Activated naive CD8-positive, alpha-beta T cell treated with anti-CD3 and anti-CD28 coated beads, Interleukin-2, amount 50 U/mL, for 24 hours (primary cell): ENCODE measurements around the gene DAAM2.

Source experiments
- ATAC-seq: fragments of 150-1000 bp; cut with Tn5 transposase; one replicate; pipeline ENCODE4 v1.10.0; 2021
- DNase-seq: peaks from one replicate; pipeline ENCODE4 v3.0.0; 2021
- H3K27ac Mint-ChIP-seq: one replicate; pipeline ENCODE4 v1.8.0; 2021; ENCODE audit warnings: mild to moderate bottlenecking, mixed read lengths
- H3K27me3 Mint-ChIP-seq: one replicate; pipeline ENCODE4 v1.8.0; 2021; ENCODE audit warnings: mixed read lengths
- H3K36me3 Mint-ChIP-seq: one replicate; pipeline ENCODE4 v1.8.0; 2021; ENCODE audit warnings: low read depth, mixed read lengths
- H3K4me1 Mint-ChIP-seq: one replicate; pipeline ENCODE4 v1.8.0; 2021; ENCODE audit warnings: mixed read lengths
- H3K4me3 Mint-ChIP-seq: one replicate; pipeline ENCODE4 v1.8.0; 2021; ENCODE audit warnings: mild to moderate bottlenecking, moderate library complexity, mixed read lengths
- H3K9me3 Mint-ChIP-seq: one replicate; pipeline ENCODE4 v1.8.0; 2021; ENCODE audit warnings: mixed read lengths

Gene DAAM2

GRCh38 chr6:39773782-39774181 lies 18.4 kb upstream of the DAAM2 start:
- Mint-ChIP-seq H3K4me3 (no peak overlapping the region), H3K9me3 (no peaks in the 10 kb centered on the region), H3K27ac (no peak overlapping the region), H3K4me1 (no peaks in the 10 kb centered on the region), H3K36me3 (no peaks in the 10 kb centered on the region), H3K27me3 (peaks cover 12% of the 10 kb centered on the region)
- DNase-seq (no peak), ATAC-seq (no peak)

- Mint-ChIP-seq H3K27me3 (peaks cover 3% of the 10 kb centered on the region), H3K9me3 (no peaks in the 10 kb centered on the region), H3K4me1 (no peaks in the 10 kb centered on the region), H3K4me3 (no peak overlapping the region), H3K27ac (no peak overlapping the region), H3K36me3 (no peaks in the 10 kb centered on the region)
- DNase-seq (no peak), ATAC-seq (no peak)
Observed at GRCh38 chr6:39776581-39776980, 15.6 kb upstream of the DAAM2 start.

GRCh38 chr6:39777218-39777617 lies 15.0 kb upstream of the DAAM2 start:
- DNase-seq (no peak), ATAC-seq (no peak)
- Mint-ChIP-seq H3K9me3 (no peaks in the 10 kb centered on the region), H3K27ac (no peak overlapping the region), H3K4me3 (no peak overlapping the region), H3K4me1 (no peaks in the 10 kb centered on the region), H3K36me3 (no peaks in the 10 kb centered on the region), H3K27me3 (peaks cover 3% of the 10 kb centered on the region)

- H3K27ac Mint-ChIP-seq = no peak overlapping the region
- no peak for ATAC-seq
- DNase-seq = no peak
- H3K9me3 Mint-ChIP-seq = no peaks in the 10 kb centered on the region
- H3K4me3 Mint-ChIP-seq = no peak overlapping the region
- peaks cover 3% of the 10 kb centered on the region for H3K27me3 Mint-ChIP-seq
- no peaks in the 10 kb centered on the region for H3K36me3 Mint-ChIP-seq
- no peaks in the 10 kb centered on the region for H3K4me1 Mint-ChIP-seq
Observed at GRCh38 chr6:39777661-39778060, 14.5 kb upstream of the DAAM2 start.

- DNase-seq (no peak), ATAC-seq (no peak)
- no peak overlapping the region for H3K4me3 Mint-ChIP-seq
- H3K27me3 Mint-ChIP-seq = peaks cover 5% of the 10 kb centered on the region
- H3K27ac Mint-ChIP-seq = no peak overlapping the region
- no peaks in the 10 kb centered on the region for H3K4me1 Mint-ChIP-seq
- peaks cover 5% of the 10 kb centered on the region for H3K9me3 Mint-ChIP-seq
- peaks cover 2% of the 10 kb centered on the region for H3K36me3 Mint-ChIP-seq
Observed at GRCh38 chr6:39778581-39779255, 13.5 kb upstream of the DAAM2 start.

GRCh38 chr6:39785281-39785680 lies 6.9 kb upstream of the DAAM2 start:
- ATAC-seq (no peak), DNase-seq (no peak)
- Mint-ChIP-seq H3K27me3 (peaks cover 10% of the 10 kb centered on the region), H3K27ac (no peak overlapping the region), H3K4me1 (no peaks in the 10 kb centered on the region), H3K36me3 (peaks cover 3% of the 10 kb centered on the region), H3K9me3 (peaks cover 7% of the 10 kb centered on the region), H3K4me3 (no peak overlapping the region)

- H3K27me3 Mint-ChIP-seq = peaks cover 20% of the 10 kb centered on the region
- ATAC-seq (no peak), DNase-seq (no peak)
- H3K4me3 Mint-ChIP-seq = no peak overlapping the region
- H3K27ac Mint-ChIP-seq = no peak overlapping the region
- no peaks in the 10 kb centered on the region for H3K4me1 Mint-ChIP-seq
- H3K36me3 Mint-ChIP-seq = peaks cover 3% of the 10 kb centered on the region
- peaks cover 7% of the 10 kb centered on the region for H3K9me3 Mint-ChIP-seq
Observed at GRCh38 chr6:39786649-39787048, 5.5 kb upstream of the DAAM2 start.

GRCh38 chr6:39787322-39787721 lies 4.9 kb upstream of the DAAM2 start:
- Mint-ChIP-seq H3K4me3 (no peak overlapping the region), H3K27ac (no peak overlapping the region), H3K36me3 (peaks cover 3% of the 10 kb centered on the region), H3K27me3 (peaks cover 22% of the 10 kb centered on the region), H3K4me1 (no peaks in the 10 kb centered on the region), H3K9me3 (peaks cover 7% of the 10 kb centered on the region)
- DNase-seq = no peak
- ATAC-seq = no peak

- Mint-ChIP-seq H3K27ac (no peak overlapping the region), H3K27me3 (peaks cover 47% of the 10 kb centered on the region), H3K4me3 (no peak overlapping the region), H3K4me1 (no peaks in the 10 kb centered on the region), H3K9me3 (no peaks in the 10 kb centered on the region), H3K36me3 (no peaks in the 10 kb centered on the region)
- no peak for ATAC-seq
- no peak for DNase-seq
Observed at GRCh38 chr6:39790772-39791171, 1.4 kb upstream of the DAAM2 start.

- Mint-ChIP-seq H3K9me3 (no peaks in the 10 kb centered on the region), H3K4me3 (no peak overlapping the region), H3K27me3 (peaks cover 49% of the 10 kb centered on the region), H3K36me3 (no peaks in the 10 kb centered on the region), H3K4me1 (no peaks in the 10 kb centered on the region), H3K27ac (no peak overlapping the region)
- DNase-seq = no peak
- ATAC-seq = no peak
Observed at GRCh38 chr6:39791311-39791710, 865 bp upstream of the DAAM2 start.

- Mint-ChIP-seq H3K4me1 (no peaks in the 10 kb centered on the region), H3K27me3 (peaks cover 51% of the 10 kb centered on the region), H3K27ac (no peak overlapping the region), H3K9me3 (no peaks in the 10 kb centered on the region), H3K4me3 (no peak overlapping the region), H3K36me3 (no peaks in the 10 kb centered on the region)
- DNase-seq (no peak), ATAC-seq (no peak)
Observed at GRCh38 chr6:39792540-39793450, 619 bp downstream of the DAAM2 start.

GRCh38 chr6:39793516-39793915 lies 1.3 kb downstream of the DAAM2 start:
- H3K36me3 Mint-ChIP-seq = no peaks in the 10 kb centered on the region
- DNase-seq (no peak), ATAC-seq (no peak)
- H3K9me3 Mint-ChIP-seq = no peaks in the 10 kb centered on the region
- H3K27me3 Mint-ChIP-seq = peaks cover 51% of the 10 kb centered on the region
- H3K27ac Mint-ChIP-seq = no peak overlapping the region
- no peak overlapping the region for H3K4me3 Mint-ChIP-seq
- no peaks in the 10 kb centered on the region for H3K4me1 Mint-ChIP-seq

- Mint-ChIP-seq H3K4me1 (no peaks in the 10 kb centered on the region), H3K9me3 (no peaks in the 10 kb centered on the region), H3K27me3 (peaks cover 51% of the 10 kb centered on the region), H3K4me3 (no peak overlapping the region), H3K36me3 (no peaks in the 10 kb centered on the region), H3K27ac (no peak overlapping the region)
- DNase-seq = no peak
- ATAC-seq = no peak
Observed at GRCh38 chr6:39794231-39794630, 2.1 kb downstream of the DAAM2 start.

- H3K4me1 Mint-ChIP-seq = no peaks in the 10 kb centered on the region
- H3K36me3 Mint-ChIP-seq = no peaks in the 10 kb centered on the region
- ATAC-seq (no peak), DNase-seq (no peak)
- no peaks in the 10 kb centered on the region for H3K9me3 Mint-ChIP-seq
- H3K27me3 Mint-ChIP-seq = peaks cover 43% of the 10 kb centered on the region
- H3K27ac Mint-ChIP-seq = no peak overlapping the region
- H3K4me3 Mint-ChIP-seq = no peak overlapping the region
Observed at GRCh38 chr6:39797751-39798150, 5.6 kb downstream of the DAAM2 start.
